Caco-2 (cell line): ENCODE results near the gene KMO. TPM values are rescaled to one million over a fixed set of nuclear protein-coding genes. Genes with fewer than 3 reads are reported as not detected.

Experiments used
- BruUV-seq: library from RNA; stranded (reverse); fragments of 400-500 nt; replicated peaks from 2 replicates; lab custom pipeline; 2021; lab: Mats Ljungman, UMichigan
- CTCF ChIA-PET: fragments of 300-600 bp; sonication (Branson Sonifier 250); formaldehyde crosslinking; loops from one replicate; lab custom pipeline; 2022; ENCODE audit warnings: antibody characterized with exemption; lab: Charles Lee
- POLR2A ChIA-PET: fragments of 300-600 bp; sonication (Branson Sonifier 250); formaldehyde crosslinking; loops from one replicate; lab custom pipeline; 2022; ENCODE audit warnings: antibody characterized with exemption; lab: Charles Lee
- DNase-seq, 2 experiments: peaks; one replicate each; pipeline versions ENCODE4 v3.0.0 to v3.0.0-alpha.2; 2020 to 2022
- H3K27me3 ChIP-seq: replicated peaks from 2 replicates; pipeline ENCODE4 v1.6.0; 2011; ENCODE audit warnings: low read length; ENCODE audit not compliant: control insufficient read depth, insufficient read depth
- H3K36me3 ChIP-seq: 2 replicates; pipeline ENCODE4 v1.5.1; 2011; ENCODE audit warnings: low read length; ENCODE audit not compliant: control insufficient read depth, insufficient read depth
- H3K4me1 ChIP-seq: fragments of 250-450 bp; sonication (Bioruptor Pico); 2 replicates; pipeline ENCODE4 v1.5.1; 2020; ENCODE audit warnings: mild to moderate bottlenecking
- H3K4me3 ChIP-seq: 2 replicates; pipeline ENCODE4 v1.5.1; 2011; ENCODE audit warnings: low read depth, mild to moderate bottlenecking, control low read depth, low read length
- H3K9me3 ChIP-seq: fragments of 250-450 bp; sonication (Bioruptor Pico); 2 replicates; pipeline ENCODE4 v1.5.1; 2020; ENCODE audit warnings: mild to moderate bottlenecking, moderate library complexity
- H3K27ac Mint-ChIP-seq: one replicate; pipeline ENCODE4 v1.8.0; 2022; ENCODE audit warnings: mixed read lengths; ENCODE audit not compliant: unreplicated experiment
- H3K27me3 Mint-ChIP-seq: one replicate; pipeline ENCODE4 v1.8.0; 2022; ENCODE audit warnings: mixed read lengths; ENCODE audit not compliant: insufficient read depth, unreplicated experiment
- H3K36me3 Mint-ChIP-seq: one replicate; pipeline ENCODE4 v1.8.0; 2022; ENCODE audit warnings: mild to moderate bottlenecking, mixed read lengths; ENCODE audit not compliant: insufficient read depth, unreplicated experiment
- H3K4me1 Mint-ChIP-seq: one replicate; pipeline ENCODE4 v1.8.0; 2022; ENCODE audit warnings: low read depth, mixed read lengths; ENCODE audit not compliant: unreplicated experiment
- H3K4me3 Mint-ChIP-seq: one replicate; pipeline ENCODE4 v1.8.0; 2022; ENCODE audit warnings: mild to moderate bottlenecking, moderate library complexity, mixed read lengths; ENCODE audit not compliant: unreplicated experiment
- H3K9me3 Mint-ChIP-seq: one replicate; pipeline ENCODE4 v1.8.0; 2022; ENCODE audit warnings: mixed read lengths; ENCODE audit not compliant: unreplicated experiment
- intact Hi-C: fragments of 100-400 bp; cut with micrococcal nuclease; formaldehyde crosslinking; loops from one replicate; pipeline ENCODE4 v1.10.0; 2022; ENCODE audit not compliant: unreplicated experiment
- total RNA-seq: library from RNA; stranded (reverse); gene quantifications from 2 replicates; pipeline ENCODE4 v1.2.3, GENCODE V29; 2022
- TF ChIP-seq, protein P1 (sequence below), 2 experiments: fragments of 200-600 bp in 1 of 2; IDR thresholded peaks; 1 replicate in 1 of 2; 2 replicates in 1 of 2; pipeline versions ENCODE4 v1.5.1 to v1.8.0; 2011 to 2022; ENCODE audit warnings: antibody characterized with exemption in 1 of 2, control low read depth in 1 of 2, inconsistent platforms in 1 of 2, low read depth in 1 of 2, low read length in 1 of 2, mild to moderate bottlenecking in 1 of 2, moderate library complexity in 1 of 2; ENCODE audit not compliant: insufficient read depth in 1 of 2, severe bottlenecking in 1 of 2, unreplicated experiment in 1 of 2

Gene KMO
- total RNA-seq, 1 experiment from 2014 or later, result not detected

DNA sequence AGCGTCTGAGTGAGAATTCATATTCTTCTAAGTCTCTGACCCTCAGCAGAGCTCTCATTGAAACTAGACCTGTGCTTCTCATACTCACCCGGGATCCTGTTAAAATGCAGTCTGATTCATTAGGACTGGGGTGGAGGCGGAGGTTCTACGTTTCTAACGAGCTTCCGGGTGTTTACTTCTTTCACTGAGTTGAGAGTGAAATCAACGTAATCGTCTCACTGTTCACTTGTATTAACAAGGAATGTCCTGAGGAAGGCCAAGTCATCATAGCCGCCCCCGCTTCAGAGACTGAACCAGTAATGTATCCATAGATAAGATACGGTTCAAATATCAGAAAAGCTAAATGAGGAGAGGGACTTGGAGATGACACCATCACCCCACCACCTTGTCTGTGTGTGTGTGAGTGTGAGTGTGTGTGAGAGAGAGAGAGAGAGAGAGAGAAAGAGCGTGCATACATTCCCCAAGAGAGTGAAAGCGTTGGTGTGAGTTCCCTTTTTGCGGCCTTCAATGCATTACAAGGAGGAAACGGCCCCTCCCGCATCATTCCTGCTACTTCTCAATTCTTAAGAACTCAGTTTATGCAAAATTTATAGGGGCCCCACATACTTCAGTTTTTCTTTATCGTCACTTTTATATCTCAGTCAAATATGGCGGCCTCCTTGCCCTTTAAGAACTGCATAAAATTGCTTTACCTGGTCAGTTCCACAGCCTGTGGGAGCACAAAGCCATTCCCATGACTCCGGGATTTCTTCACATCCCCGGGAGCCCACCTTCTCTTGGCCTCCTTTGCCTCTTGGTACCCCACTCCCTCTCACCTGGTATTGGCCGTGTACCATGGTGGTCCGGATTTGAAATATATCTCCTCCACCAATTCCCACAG lies 19.8 kb downstream of the KMO start:
- TF ChIP-seq, protein P1, sequence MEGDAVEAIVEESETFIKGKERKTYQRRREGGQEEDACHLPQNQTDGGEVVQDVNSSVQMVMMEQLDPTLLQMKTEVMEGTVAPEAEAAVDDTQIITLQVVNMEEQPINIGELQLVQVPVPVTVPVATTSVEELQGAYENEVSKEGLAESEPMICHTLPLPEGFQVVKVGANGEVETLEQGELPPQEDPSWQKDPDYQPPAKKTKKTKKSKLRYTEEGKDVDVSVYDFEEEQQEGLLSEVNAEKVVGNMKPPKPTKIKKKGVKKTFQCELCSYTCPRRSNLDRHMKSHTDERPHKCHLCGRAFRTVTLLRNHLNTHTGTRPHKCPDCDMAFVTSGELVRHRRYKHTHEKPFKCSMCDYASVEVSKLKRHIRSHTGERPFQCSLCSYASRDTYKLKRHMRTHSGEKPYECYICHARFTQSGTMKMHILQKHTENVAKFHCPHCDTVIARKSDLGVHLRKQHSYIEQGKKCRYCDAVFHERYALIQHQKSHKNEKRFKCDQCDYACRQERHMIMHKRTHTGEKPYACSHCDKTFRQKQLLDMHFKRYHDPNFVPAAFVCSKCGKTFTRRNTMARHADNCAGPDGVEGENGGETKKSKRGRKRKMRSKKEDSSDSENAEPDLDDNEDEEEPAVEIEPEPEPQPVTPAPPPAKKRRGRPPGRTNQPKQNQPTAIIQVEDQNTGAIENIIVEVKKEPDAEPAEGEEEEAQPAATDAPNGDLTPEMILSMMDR (IDR thresholded peaks at IDR 0.05; ENCODE audit: insufficient read depth in 1 of 2, low read depth in 1 of 2, low read length in 1 of 2, severe bottlenecking in 1 of 2, unreplicated experiment in 1 of 2), result no peak
- Histone ChIP-seq H3K9me3 (no peaks in the 10 kb centered on the region), H3K4me3 (no peak overlapping the region), H3K27me3 (no peaks in the 10 kb centered on the region), H3K36me3 (no peaks in the 10 kb centered on the region), H3K4me1 (no peaks in the 10 kb centered on the region)
- peaks cover 8% of the 10 kb centered on the region for H3K27me3 Mint-ChIP-seq
- POLR2A ChIA-PET, result no interaction called here
- no peak overlapping the region for H3K27ac Mint-ChIP-seq
- no peaks in the 10 kb centered on the region for H3K9me3 Mint-ChIP-seq
- H3K4me3 Mint-ChIP-seq, result no peak overlapping the region
- intact Hi-C loops, result no loop called here
- H3K4me1 Mint-ChIP-seq, result no peaks in the 10 kb centered on the region
- BruUV-seq, result no TSS peak
- CTCF ChIA-PET, result no interaction called here
- no peak for DNase-seq
- no peaks in the 10 kb centered on the region for H3K36me3 Mint-ChIP-seq

DNA sequence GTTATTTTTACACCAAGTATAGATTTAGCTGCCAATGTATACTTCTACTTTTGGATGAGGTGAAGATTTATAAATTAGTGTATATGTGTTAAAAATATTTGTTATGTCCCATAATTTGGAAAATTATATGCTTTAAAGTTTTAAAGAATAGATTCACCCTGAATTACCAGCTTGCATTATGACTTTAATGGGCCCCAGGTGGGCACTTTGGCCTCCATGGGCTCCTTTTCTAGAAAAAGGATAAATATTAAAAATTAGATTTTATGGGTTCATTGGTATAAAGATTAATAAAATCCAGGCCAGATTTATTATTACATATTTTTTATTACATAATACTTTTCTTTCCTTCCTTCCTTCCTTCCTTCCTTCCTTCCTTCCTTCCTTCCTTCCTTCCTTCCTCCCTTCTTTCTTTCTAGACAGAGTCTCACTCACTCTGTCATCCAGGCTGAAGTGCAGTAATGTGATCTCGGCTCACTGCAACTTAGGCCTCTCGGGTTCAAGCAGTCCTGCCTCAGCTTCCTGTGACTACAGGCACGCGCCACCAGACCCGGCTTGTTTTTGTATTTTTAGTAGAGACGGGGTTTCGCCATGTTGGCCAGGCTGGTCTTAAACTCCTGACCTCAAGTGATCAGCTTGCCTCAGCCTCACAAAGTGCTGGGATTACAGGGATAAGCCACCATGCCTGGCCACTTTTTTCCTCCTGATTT lies 21.9 kb downstream of the KMO start:
- Mint-ChIP-seq H3K36me3 (no peaks in the 10 kb centered on the region), H3K27ac (no peak overlapping the region), H3K9me3 (no peaks in the 10 kb centered on the region), H3K27me3 (peaks cover 4% of the 10 kb centered on the region), H3K4me3 (no peak overlapping the region), H3K4me1 (no peaks in the 10 kb centered on the region)
- ChIA-PET CTCF (no interaction called here), POLR2A (no interaction called here)
- no TSS peak for BruUV-seq
- Histone ChIP-seq H3K27me3 (no peaks in the 10 kb centered on the region), H3K9me3 (no peaks in the 10 kb centered on the region), H3K4me3 (no peak overlapping the region), H3K4me1 (no peaks in the 10 kb centered on the region), H3K36me3 (no peaks in the 10 kb centered on the region)
- TF ChIP-seq, protein P1 (IDR thresholded peaks at IDR 0.05; ENCODE audit: insufficient read depth in 1 of 2, low read depth in 1 of 2, low read length in 1 of 2, severe bottlenecking in 1 of 2, unreplicated experiment in 1 of 2), result no peak
- DNase-seq, result no peak
- intact Hi-C loops, result no loop called here

DNA sequence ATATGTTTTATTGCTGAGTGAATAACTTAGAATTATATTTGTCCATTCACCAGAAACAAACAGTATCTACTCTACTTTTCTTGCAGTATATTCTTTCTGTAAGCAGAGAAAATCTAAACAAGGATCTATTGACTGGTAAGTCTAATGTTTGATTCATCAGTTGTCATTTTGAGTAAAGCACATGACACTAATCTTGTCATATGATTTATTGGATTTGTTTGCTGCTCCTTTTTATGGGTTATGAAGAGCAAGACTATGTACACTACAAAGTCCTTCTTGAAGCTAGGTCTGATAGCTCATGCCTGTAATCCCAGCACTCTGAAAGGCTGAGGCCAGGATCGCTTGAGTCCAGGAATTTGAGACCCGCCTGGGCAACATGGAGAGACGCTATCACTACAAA lies 23.3 kb downstream of the KMO start:
- Histone ChIP-seq H3K27me3 (no peaks in the 10 kb centered on the region), H3K9me3 (no peaks in the 10 kb centered on the region), H3K36me3 (no peaks in the 10 kb centered on the region), H3K4me3 (no peak overlapping the region), H3K4me1 (no peaks in the 10 kb centered on the region)
- BruUV-seq, result no TSS peak
- POLR2A ChIA-PET, result no interaction called here
- intact Hi-C loops, result no loop called here
- TF ChIP-seq, protein P1 (IDR thresholded peaks at IDR 0.05; ENCODE audit: insufficient read depth in 1 of 2, low read depth in 1 of 2, low read length in 1 of 2, severe bottlenecking in 1 of 2, unreplicated experiment in 1 of 2), result no peak
- Mint-ChIP-seq H3K4me3 (no peak overlapping the region), H3K27me3 (peaks cover 3% of the 10 kb centered on the region), H3K27ac (no peak overlapping the region), H3K36me3 (no peaks in the 10 kb centered on the region), H3K4me1 (no peaks in the 10 kb centered on the region), H3K9me3 (no peaks in the 10 kb centered on the region)
- DNase-seq, result no peak
- CTCF ChIA-PET, result no interaction called here
